Stomach smooth muscle (tissue), 2 donors: ENCODE data around the gene DDX31.

Experiments
- H3K27ac ChIP-seq: one replicate; pipeline ENCODE4 v1.7.0; 2013; ENCODE audit warnings: mild to moderate bottlenecking, low read length, inconsistent platforms
- H3K27me3 ChIP-seq, 2 donors: one replicate each; pipeline ENCODE4 v1.7.0; 2013; ENCODE audit warnings: low read length in 2 of 2; ENCODE audit not compliant: insufficient read depth in 2 of 2, control insufficient read depth in 1 of 2
- H3K36me3 ChIP-seq, 2 donors: one replicate each; pipeline ENCODE4 v1.7.0; 2013; ENCODE audit warnings: low read length in 2 of 2; ENCODE audit not compliant: control insufficient read depth in 2 of 2, insufficient read depth in 2 of 2
- H3K4me1 ChIP-seq: one replicate; pipeline ENCODE4 v1.7.0; 2013; ENCODE audit warnings: low read length; ENCODE audit not compliant: control insufficient read depth, insufficient read depth
- H3K4me3 ChIP-seq, 2 donors: one replicate each; pipeline ENCODE4 v1.7.0; 2013; ENCODE audit warnings: low read length in 2 of 2
- H3K9ac ChIP-seq, 2 donors: one replicate each; pipeline ENCODE4 v1.7.0; 2013; ENCODE audit warnings: low read length in 2 of 2, mild to moderate bottlenecking in 1 of 2
- H3K9me3 ChIP-seq, 2 donors: one replicate each; pipeline ENCODE4 v1.7.0; 2013; ENCODE audit warnings: low read length in 2 of 2; ENCODE audit not compliant: control insufficient read depth in 2 of 2
- donor health status: healthy.
- donor health status: Pancreatic carcinoma.

DDX31 gene

DNA sequence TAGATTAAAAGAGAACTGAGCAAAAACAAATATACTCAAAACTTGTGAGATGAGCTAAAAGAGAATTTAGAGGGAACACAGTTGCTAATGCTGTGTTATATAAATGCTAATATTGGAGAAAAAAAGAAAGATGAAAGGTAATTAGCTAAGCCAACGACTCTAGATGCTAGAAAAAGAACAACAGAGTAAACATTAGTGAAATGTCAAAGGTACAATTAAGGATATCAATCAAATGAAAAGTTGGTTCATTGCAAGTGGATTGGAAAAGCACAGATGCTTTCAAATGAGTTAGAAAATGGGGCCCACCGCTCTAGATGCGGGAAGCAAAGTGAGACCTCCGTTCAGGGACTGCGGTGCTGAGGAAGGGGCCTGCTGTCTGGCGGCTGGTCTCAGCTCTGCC, 105.3 kb downstream of the DDX31 start:
- Histone ChIP-seq H3K4me1 (no peaks in the 10 kb centered on the region), H3K4me3 (no peak overlapping the region), H3K27me3 (peaks cover 0 to 8% of the 10 kb centered on the region in 2 donors), H3K27ac (no peak overlapping the region), H3K9me3 (no peaks in the 10 kb centered on the region), H3K9ac (no peak overlapping the region), H3K36me3 (no peaks in the 10 kb centered on the region)

DNA sequence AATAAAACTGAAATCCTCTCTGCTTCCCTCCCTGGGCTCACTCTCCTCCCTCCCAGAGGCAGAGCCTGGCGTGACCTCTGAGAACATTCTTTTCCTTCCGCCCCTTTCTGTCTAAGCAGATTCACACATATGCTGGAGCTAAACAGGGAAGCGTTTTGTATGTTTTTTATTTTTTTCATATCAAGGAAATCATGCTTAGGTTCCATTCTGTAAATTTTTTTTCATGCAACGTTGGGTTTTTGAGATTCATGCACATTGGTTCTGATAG, 107.5 kb downstream of the DDX31 start:
- Histone ChIP-seq H3K9ac (no peak overlapping the region), H3K4me1 (no peaks in the 10 kb centered on the region), H3K4me3 (no peak overlapping the region), H3K27me3 (peaks cover 0 to 8% of the 10 kb centered on the region in 2 donors), H3K9me3 (no peaks in the 10 kb centered on the region), H3K27ac (no peak overlapping the region), H3K36me3 (no peaks in the 10 kb centered on the region)

DNA sequence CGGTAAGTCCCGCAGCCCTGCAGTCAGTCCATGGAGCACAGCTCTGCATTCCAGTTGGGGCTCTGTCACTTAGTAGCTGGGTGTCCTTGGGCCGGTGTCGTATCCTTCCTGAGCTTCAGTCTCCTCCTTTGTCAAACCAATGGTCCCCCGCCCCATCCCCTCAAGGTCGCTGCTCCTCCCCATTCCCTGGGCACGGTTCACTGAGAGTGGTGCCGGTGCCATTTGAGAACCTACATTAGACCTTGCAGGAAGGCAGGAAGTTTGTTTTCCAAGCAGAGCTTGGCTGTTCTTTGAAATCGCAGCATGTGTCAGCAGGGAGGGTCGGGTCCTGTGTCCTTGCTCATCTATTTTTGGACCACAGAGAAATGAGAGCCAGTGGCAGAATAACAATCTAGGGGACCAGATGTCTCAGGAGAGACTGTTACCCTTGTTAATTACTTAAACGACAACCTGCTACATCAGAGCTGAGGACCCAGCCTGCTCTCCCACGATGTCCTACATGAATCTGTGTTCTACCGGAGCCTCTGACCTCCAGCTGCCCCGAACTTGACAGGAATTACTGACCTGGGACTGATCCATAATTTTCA, 109.1 kb downstream of the DDX31 start:
- no peak overlapping the region for H3K4me3 ChIP-seq
- no peaks in the 10 kb centered on the region for H3K9me3 ChIP-seq
- no peaks in the 10 kb centered on the region for H3K4me1 ChIP-seq
- no peak overlapping the region for H3K9ac ChIP-seq
- H3K27me3 ChIP-seq, result peaks cover 0 to 12% of the 10 kb centered on the region in 2 donors
- no peak overlapping the region for H3K27ac ChIP-seq
- H3K36me3 ChIP-seq, result no peaks in the 10 kb centered on the region

DNA sequence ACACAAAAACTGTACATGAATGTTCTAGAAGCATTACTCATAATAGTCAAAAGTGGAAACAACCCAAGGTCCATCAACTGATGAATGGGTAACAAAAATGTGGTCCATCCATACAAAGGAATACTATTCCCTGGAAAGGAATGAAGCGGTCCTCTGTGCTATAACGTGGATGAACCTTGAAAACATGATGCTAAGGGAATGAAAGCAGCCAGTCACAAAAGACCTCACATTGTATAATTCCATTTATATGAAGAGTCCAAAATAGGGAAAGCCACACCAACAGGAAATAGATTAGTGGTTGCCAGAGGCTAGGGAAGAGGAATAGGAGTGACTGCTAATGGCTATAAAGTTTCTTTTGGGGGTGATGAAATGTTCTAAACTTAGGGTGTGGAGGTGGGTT, 110.1 kb downstream of the DDX31 start:
- H3K27me3 ChIP-seq, result peaks cover 0 to 8% of the 10 kb centered on the region in 2 donors

DNA sequence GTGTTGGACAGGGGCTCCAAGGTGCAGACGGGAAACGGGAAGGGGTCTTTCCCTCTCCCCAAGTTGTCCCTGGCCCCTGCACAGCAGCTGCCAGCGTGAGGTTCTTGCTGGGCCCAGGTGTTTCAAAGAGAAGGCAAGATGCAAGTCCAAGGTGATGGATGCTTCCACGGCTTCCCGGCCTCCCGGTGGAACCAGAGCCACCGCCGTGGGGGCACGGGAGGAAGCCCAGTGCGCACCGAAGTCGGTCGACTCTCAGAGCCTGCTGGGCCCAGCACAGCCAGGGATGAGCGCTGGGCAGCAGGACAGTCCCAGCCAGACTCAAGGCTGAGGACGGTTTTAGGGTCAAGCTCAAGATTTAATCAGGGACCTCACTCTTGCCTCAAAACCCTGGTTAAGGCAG, 112.6 kb downstream of the DDX31 start:
- H3K27ac ChIP-seq, result no peak overlapping the region
- H3K9ac ChIP-seq, result no peak overlapping the region
- no peaks in the 10 kb centered on the region for H3K4me1 ChIP-seq
- peaks cover 0 to 9% of the 10 kb centered on the region in 2 donors for H3K27me3 ChIP-seq
- no peaks in the 10 kb centered on the region for H3K36me3 ChIP-seq
- H3K4me3 ChIP-seq, result no peak overlapping the region
- no peaks in the 10 kb centered on the region for H3K9me3 ChIP-seq

More for the DNA sequence above, 110.1 kb downstream of the DDX31 start:
- no peaks in the 10 kb centered on the region for H3K4me1 ChIP-seq
- H3K36me3 ChIP-seq, result no peaks in the 10 kb centered on the region
- no peaks in the 10 kb centered on the region for H3K9me3 ChIP-seq
- no peak overlapping the region for H3K27ac ChIP-seq
- H3K4me3 ChIP-seq, result no peak overlapping the region
- H3K9ac ChIP-seq, result no peak overlapping the region

DNA sequence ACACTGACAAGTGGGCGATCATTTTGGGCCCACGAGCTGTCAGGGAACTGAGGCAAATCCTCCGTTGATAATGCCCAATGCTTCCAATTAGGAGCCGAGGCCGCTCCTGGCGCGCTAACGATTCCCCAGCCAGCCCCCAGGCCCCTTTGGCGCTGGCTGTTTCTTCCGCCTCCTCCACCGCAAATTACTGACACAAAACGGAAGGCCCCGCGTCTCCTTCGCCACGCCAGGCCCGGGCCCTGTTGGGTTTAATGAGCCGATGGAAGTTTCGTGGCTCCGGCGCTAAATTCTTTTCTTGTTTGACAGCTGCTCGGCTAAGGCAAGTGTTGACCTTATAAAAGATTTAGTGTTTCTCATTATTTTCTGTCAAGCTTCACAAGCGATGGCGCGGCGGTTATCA, 113.1 kb downstream of the DDX31 start:
- Histone ChIP-seq H3K4me1 (no peaks in the 10 kb centered on the region), H3K4me3 (no peak overlapping the region), H3K9ac (no peak overlapping the region), H3K27ac (no peak overlapping the region), H3K36me3 (no peaks in the 10 kb centered on the region), H3K27me3 (peaks cover 0 to 9% of the 10 kb centered on the region in 2 donors), H3K9me3 (no peaks in the 10 kb centered on the region)

DNA sequence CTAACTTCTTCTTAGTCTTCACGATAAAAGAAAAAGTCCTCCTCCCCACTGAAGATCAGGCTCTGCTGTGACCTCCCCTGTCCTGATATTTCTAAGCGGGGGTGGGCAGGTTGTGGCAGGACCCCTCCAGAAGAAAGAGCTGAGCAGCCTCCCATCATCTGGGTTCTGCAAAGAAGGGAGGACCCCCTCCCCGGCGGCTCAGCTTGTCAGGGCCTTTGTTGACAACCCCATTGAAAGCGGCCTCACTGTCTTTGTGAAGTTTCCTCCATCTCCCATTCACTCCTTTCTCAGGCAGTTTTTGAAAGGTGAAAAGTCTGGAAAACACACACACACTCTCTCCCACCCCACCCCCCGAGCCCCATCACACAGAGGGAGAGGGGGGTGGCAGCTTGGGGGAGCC, 113.5 kb downstream of the DDX31 start:
- H3K27me3 ChIP-seq, result peaks cover 0 to 7% of the 10 kb centered on the region in 2 donors
- no peaks in the 10 kb centered on the region for H3K4me1 ChIP-seq
- H3K9me3 ChIP-seq, result no peaks in the 10 kb centered on the region
- no peaks in the 10 kb centered on the region for H3K36me3 ChIP-seq
- H3K27ac ChIP-seq, result no peak overlapping the region
- H3K4me3 ChIP-seq, result no peak overlapping the region
- no peak overlapping the region for H3K9ac ChIP-seq

DNA sequence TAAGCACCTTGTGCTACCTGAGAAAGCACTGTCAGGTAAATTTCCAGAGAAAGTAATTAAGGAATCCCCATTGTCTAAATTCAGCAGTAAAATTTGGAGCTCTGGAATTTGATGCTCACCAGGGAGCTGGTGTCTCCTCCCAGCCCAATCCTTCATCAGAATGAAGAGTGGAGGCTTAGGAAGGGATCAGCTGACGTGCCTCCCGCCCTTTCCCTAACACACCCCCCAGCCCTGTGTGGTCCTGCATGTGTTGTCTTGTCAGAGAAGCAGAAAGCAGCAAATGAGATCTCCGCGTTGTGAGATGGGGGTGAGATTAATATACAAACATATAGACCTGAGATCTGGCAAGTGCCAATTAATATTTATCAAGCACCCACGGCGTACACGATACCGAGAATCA, 114.3 kb downstream of the DDX31 start:
- Histone ChIP-seq H3K4me1 (no peaks in the 10 kb centered on the region), H3K9me3 (no peaks in the 10 kb centered on the region), H3K36me3 (no peaks in the 10 kb centered on the region), H3K27me3 (peaks cover 0 to 7% of the 10 kb centered on the region in 2 donors), H3K9ac (no peak overlapping the region), H3K4me3 (no peak overlapping the region), H3K27ac (no peak overlapping the region)

DNA sequence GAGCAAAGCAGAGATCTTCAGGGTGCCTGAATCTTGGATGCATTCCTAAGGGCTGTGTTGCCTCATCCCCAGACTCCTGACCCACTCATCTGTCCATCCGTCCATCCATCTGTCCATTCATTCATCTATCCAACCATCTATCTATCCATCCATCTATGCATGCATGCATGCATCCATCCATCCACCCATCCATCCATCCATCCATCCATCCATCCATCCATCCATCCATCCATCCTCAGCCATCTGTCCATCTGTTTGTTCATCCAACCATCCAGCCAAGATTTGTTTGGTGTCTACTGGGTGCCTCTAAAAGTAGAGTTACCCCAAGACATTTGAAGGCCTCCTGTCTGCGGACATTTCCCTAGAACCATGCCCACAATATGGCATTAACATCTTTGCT, 115.0 kb downstream of the DDX31 start:
- Histone ChIP-seq H3K27me3 (peaks cover 0 to 7% of the 10 kb centered on the region in 2 donors), H3K9ac (no peak overlapping the region), H3K36me3 (no peaks in the 10 kb centered on the region), H3K9me3 (no peaks in the 10 kb centered on the region), H3K4me1 (no peaks in the 10 kb centered on the region), H3K4me3 (no peak overlapping the region), H3K27ac (no peak overlapping the region)

DNA sequence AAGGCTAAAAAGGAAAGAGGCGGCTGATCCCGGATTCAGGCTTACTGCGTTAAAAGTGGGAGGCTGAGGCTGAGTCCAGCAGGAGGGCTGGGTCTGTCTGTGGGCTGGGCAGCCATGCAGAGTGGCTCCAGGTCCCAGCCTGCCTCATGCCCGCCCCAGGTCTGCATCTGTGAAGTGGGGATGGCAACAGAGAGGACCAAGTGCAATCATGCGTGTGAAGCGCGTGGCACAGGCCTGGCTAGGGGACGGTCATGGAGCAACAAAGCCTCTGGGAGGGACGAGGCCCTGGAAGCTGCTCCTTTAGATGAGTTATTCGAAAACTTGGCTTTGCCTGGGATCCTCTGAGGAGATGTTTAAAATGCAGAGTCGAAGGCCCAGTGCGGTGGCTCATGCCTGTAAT, 117.7 kb downstream of the DDX31 start:
- Histone ChIP-seq H3K27me3 (peaks cover 0 to 7% of the 10 kb centered on the region in 2 donors), H3K4me3 (no peak overlapping the region), H3K9me3 (no peaks in the 10 kb centered on the region), H3K4me1 (no peaks in the 10 kb centered on the region), H3K9ac (no peak overlapping the region), H3K36me3 (no peaks in the 10 kb centered on the region), H3K27ac (no peak overlapping the region)

DNA sequence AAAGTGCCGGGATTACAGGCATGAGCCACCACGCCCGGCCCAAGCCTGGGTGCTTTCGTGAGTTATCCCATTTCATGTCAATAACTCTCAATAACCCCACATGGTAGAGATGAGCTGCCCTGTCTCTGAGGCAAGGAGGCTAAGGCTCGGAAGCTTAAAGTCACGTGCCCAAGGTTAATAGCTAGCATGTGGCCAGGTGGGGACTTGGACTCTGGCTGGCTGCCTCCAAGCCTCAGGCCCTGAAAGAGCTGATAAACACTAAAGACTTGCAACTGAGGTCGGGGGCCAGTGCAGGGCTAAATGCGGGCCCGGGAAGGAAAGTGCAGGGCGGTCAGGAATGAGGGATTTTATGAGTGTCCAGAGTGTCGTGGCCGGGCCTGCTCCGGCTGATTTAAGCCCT, 118.2 kb downstream of the DDX31 start:
- Histone ChIP-seq H3K9me3 (no peaks in the 10 kb centered on the region), H3K4me3 (no peak overlapping the region), H3K36me3 (no peaks in the 10 kb centered on the region), H3K27ac (no peak overlapping the region), H3K4me1 (peaks cover 4% of the 10 kb centered on the region), H3K9ac (no peak overlapping the region), H3K27me3 (peaks cover 0 to 4% of the 10 kb centered on the region in 2 donors)
